Measurements from ENCODE around the gene SLC38A7.
"Not testable (repeated sequence)": the region's sequence is repeated elsewhere in the genome, so short reads cannot be mapped to it uniquely, and the experiment has no call there.

The SLC38A7 gene

GRCh38 chr16:58670946-58671583 is 13.5 kb downstream of the SLC38A7 start:
- DNase-seq, result no peak

GRCh38 chr16:58670177-58670576 is 14.4 kb downstream of the SLC38A7 start:
- no peak for DNase-seq

- DNase-seq, result no peak
Observed at GRCh38 chr16:58665200-58665599, 19.4 kb downstream of the SLC38A7 start.

- no peak for DNase-seq
Observed at GRCh38 chr16:58661199-58661830, 23.3 kb downstream of the SLC38A7 start.

- DNase-seq, result not testable (repeated sequence)
Observed at GRCh38 chr16:58659911-58660310, 24.7 kb downstream of the SLC38A7 start.

- DNase-seq, result no peak
Observed at GRCh38 chr16:58658796-58659211, 25.8 kb downstream of the SLC38A7 start.

- DNase-seq, result no peak
Observed at GRCh38 chr16:58656899-58657298, 27.7 kb downstream of the SLC38A7 start.

- DNase-seq, result no peak
Observed at GRCh38 chr16:58655215-58655596, 29.4 kb downstream of the SLC38A7 start.

- DNase-seq, result no peak
Observed at GRCh38 chr16:58654560-58655214, 29.9 kb downstream of the SLC38A7 start.

GRCh38 chr16:58652741-58653140 is 31.8 kb downstream of the SLC38A7 start:
- no peak for DNase-seq

- no peak for DNase-seq
Observed at GRCh38 chr16:58651965-58652348, 32.6 kb downstream of the SLC38A7 start.

GRCh38 chr16:58649707-58650106 is 34.9 kb downstream of the SLC38A7 start:
- no peak for DNase-seq

GRCh38 chr16:58647107-58647506 is 37.5 kb downstream of the SLC38A7 start:
- no peak for DNase-seq

GRCh38 chr16:58644765-58645487 is 39.6 kb downstream of the SLC38A7 start:
- no peak for DNase-seq

GRCh38 chr16:58644108-58644507 is 40.5 kb downstream of the SLC38A7 start:
- DNase-seq, result no peak

GRCh38 chr16:58640949-58641348 is 43.6 kb downstream of the SLC38A7 start:
- DNase-seq, result no peak

- DNase-seq, result no peak
Observed at GRCh38 chr16:58639836-58640235, 44.7 kb downstream of the SLC38A7 start.

GRCh38 chr16:58639230-58639629 is 45.3 kb downstream of the SLC38A7 start:
- DNase-seq, result no peak

GRCh38 chr16:58638148-58639036 is 46.2 kb downstream of the SLC38A7 start:
- no peak for DNase-seq

- DNase-seq, result not testable (repeated sequence)
Observed at GRCh38 chr16:58637021-58637420, 47.5 kb downstream of the SLC38A7 start.

- DNase-seq, result no peak
Observed at GRCh38 chr16:58636466-58636865, 48.1 kb downstream of the SLC38A7 start.

- DNase-seq, result no peak
Observed at GRCh38 chr16:58635502-58635901, 49.1 kb downstream of the SLC38A7 start.

All from NCI-H1048 (cell line).